CD1c-positive myeloid dendritic cell (primary cell): ENCODE data around the gene TREH.
A peak's percentile ranks its signal among the peaks of the same experiment; 100 is the strongest.
"Not testable (repeated sequence)": the region's sequence is repeated elsewhere in the genome, so short reads cannot be mapped to it uniquely, and the experiment has no call there.

Source experiments
- DNase-seq: peaks from one replicate; pipeline ENCODE4 v3.0.0-alpha.2; 2016; ENCODE audit errors: extremely low spot score

The TREH gene

GRCh38 chr11:118628861-118629549 is 50.4 kb downstream of the TREH start:
- DNase-seq: no peak

- DNase-seq: no peak
Observed at GRCh38 chr11:118628432-118628831, 51.0 kb downstream of the TREH start.

DNA sequence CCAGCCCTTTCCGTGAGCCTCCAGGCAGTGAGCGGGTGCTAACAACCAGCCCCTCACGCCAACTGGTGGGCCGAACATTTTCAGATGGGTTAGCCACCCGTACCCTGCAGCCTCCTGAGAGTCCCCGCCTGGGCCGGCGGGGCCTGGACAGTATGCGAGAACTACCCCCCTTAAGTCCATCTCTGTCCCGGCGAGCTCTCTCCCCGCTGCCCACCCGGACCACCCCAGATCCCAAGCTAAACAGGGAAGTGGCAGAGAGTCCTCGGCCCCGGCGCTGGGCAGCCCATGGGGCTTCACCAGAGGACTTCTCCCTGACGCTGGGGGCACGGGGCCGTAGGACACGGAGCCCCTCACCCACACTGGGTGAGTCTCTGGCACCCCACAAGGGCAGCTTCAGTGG is 51.4 kb downstream of the TREH start:
- DNase-seq: no peak

DNA sequence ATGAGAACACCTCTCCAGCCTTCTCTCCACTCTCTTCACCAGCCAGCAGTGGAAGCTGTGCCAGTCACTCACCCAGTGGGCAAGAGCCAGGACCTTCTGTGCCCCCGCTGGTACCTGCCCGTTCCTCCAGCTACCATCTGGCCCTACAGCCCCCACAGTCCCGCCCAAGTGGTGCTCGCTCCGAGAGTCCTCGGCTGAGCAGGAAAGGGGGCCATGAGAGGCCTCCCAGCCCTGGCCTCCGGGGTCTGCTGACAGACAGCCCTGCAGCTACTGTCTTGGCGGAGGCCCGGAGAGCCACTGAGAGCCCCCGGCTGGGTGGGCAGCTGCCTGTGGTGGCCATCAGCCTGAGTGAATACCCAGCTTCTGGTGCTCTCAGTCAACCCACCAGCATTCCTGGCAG is 51.9 kb downstream of the TREH start:
- DNase-seq: no peak

- DNase-seq: no peak
Observed at GRCh38 chr11:118625976-118626375, 53.5 kb downstream of the TREH start.

GRCh38 chr11:118625036-118625690 is 54.3 kb downstream of the TREH start:
- DNase-seq: no peak

GRCh38 chr11:118623269-118623655 is 56.2 kb downstream of the TREH start:
- DNase-seq: no peak

- DNase-seq: peak; percentile 27
Observed at GRCh38 chr11:118622376-118623268, 56.8 kb downstream of the TREH start.

DNA sequence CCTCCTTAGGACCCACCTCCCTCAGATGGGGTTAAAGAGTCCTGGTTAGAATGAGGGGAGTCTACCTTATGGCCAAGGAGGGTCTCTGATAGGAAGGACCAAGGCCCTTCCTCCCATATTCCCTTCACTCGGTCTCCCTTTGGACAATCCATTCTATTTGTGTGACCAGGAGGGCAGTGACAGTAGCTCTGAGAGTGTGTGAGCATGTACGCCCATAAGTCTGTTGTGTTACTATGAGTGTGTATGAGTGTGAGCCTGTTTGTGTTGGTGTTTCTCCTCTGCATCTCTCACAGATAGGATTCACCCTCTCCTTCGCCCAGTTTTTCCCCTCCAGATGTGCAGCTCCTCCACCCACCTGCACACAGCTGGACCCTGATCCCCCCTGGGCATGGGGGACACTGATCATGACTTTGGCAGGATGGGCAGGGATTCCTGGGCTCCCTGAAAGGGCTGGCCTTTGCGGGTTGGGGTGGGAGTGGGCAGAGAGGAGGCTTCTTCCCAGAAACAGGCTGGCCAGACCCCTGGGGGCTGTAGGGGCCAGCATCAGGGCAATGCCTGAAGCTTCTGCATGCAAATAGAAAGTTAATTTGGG is 57.6 kb downstream of the TREH start:
- DNase-seq: no peak

DNA sequence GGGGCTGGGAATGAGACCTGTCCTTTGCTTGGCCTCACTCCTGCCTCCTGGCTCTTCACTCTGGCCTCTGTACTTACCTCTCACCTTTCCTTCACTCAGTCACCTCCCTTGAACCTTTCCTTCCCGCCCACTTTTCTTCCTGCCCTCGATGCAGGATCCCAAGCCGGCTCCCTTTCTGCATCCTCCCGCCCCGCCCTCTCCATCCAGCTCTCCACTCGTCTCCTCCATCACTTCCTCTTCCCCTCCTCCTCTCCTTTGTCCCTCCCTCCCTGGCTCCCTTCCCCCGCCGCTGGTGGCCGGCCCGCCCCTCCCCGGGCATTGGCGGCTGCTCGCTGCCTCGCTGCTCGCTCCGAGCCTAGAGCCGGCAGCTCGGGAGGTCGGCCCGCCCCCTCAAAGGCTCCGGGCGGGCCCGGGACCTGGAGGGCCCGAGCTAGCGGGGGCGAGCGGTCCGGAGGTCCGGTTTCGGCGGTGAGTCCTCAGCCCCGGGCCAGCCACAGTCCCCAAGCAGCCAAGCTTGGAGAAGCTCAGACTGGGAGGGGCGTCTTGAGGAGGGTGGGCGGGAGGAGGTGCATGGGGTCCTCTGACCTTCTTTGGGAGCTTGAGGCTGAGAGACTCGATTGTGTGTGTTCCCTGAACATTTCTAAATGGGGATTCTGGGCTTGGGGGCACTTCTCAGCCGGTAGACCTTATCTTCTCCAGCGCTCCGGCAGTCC is 58.2 kb downstream of the TREH start:
- peak; percentile 56 for DNase-seq

- DNase-seq: no peak
Observed at GRCh38 chr11:118620529-118621070, 58.9 kb downstream of the TREH start.

DNA sequence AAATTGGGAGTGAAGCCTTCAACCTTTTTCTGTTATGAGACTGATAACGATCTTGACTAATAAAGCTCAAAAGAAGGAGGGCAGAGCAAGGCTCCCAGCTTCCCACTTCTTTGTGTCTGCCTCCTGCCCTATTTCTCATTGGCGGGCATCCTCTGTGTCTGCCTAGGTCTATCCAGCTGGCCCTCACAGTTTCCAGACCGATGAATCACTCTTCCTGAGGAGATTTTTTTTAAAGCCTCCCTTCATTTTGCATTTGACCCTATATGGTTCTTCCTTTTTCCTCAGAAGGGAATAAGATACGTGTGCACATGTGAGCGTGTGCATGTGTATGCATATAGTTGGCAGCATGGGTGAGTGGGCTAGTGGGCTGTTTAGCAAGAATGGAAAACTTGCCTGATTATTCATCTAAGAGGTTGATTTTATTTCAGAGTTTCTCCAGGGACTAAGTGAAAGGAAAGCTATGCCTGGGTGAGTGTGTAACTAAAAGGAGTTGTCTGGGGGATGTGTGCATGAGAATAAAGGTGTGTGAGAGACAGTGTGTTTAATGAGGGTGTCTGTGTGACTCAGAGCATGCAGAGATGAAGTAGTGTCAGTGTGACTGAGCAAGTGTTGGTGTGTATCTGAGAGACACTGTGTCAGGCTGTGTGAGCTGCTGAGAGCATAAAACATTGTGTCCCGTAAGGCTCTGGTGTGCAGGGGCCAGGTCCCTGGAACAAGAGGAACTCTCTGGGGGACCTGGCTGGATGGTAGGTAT is 59.8 kb downstream of the TREH start:
- DNase-seq: peak; percentile 91

DNA sequence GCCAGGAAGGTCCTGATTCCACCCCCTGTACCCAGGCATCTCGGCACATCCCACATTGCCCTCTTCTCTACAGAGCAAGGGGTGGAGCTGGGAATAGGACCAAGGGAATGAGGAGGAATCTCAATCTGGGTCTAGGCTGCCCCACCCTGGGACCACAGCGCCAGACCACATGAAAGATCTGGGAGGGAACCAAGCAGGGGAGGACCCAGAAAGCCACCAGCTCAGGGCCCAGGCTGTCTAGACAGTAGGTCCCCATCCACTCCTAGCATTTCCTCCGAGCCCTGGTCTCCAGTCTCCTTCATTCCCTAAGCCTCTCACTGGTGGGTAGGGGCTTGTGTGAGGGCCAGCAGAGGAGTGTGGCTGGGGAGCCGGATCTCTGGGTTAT is 60.5 kb downstream of the TREH start:
- no peak for DNase-seq

DNA sequence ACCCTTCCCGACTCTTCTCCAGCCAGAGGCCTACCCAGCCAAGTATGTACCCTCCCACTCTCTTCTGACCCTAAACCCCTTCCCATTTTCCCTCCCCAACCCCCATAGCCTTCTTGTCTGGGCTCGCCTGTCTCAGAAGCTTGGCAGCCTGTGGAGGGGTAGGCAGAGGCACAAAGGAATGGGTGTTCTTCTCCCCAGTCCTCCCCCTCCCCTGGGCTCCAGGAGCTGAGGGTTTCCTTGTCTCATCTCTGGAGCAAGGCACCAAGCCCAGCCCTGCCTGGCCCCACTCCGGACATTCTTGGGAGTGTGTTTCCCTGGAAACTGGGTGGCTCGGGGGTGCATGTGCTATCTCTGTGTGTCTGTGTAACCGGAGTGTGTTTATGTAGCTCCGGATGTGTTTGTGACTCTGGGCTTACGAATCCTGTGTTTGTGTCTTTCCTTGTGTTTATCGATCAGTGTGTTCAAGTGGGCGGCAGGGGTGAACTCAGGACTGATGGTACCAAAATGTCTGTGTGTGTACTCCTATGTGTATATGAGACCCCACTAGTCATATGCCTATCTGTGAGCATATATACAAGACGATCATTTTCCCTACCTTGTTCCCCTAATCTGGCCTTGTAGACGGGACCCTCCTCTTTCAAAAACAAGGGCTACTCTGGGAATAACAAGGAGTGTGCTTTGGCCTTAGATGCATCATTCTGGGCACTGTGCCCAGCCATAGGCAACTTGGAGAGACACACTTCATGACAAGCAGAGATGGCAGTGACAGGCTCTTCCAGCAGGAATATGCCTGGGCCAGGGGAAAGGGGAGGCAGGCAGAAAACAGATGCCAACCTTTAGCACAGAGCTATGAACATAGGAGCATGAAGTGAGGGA is 61.1 kb downstream of the TREH start:
- DNase-seq: no peak

GRCh38 chr11:118615976-118616371 is 63.5 kb downstream of the TREH start:
- no peak for DNase-seq

DNA sequence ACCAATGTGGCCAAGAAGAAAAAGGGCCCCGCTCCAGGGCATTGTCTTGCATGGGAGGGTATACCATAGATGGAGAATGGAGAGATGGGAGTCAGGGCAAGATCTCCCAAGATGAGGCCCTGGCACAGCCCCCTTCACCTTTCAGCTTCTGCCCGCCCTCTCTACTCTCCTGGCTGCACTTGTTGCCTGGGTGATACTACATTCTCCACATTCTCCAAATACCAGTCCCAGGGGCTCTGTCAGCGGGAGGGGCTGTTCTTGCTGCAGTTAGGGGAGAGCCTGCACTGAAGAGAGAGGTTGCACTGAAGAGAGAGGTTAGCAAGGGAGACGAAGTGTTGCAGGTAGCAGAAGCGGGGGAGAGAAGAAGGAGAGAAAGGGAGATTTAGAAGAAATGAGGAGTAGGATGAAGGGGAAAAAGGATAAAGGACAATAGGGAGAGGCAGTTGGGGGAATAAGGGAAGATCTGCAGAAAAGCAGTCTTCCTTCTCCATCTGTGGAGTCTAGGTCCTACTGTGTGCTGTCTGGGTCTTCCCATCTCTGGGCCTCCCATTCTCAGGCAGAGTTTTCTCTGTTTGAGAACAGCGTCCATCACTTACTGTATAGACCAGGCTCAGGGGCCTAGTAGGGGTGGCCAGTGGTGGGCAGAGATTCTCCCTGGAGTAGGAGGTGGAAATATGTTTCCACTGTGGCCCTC is 64.0 kb downstream of the TREH start:
- DNase-seq: no peak

DNA sequence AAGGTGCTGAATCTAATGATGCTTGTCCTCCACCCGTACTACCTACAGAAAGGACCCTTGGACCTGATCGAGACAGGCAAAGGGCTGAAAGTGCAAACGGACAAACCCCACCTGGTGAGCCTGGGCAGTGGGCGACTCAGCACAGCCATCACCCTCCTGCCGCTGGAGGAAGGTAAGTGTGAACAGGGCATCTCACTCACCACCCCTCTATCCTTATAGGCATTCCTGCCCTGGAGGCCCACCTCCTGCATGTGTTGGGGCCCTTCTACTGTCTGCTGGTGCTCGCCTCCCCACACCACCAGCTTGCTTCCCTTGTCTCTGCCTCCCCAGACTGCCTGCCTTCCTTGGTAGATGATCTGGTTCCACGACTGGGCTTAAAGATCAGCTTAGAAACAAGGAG is 64.9 kb downstream of the TREH start:
- DNase-seq: no peak

- DNase-seq: no peak
Observed at GRCh38 chr11:118612378-118612777, 67.1 kb downstream of the TREH start.

GRCh38 chr11:118611433-118611795 is 68.0 kb downstream of the TREH start:
- not testable (repeated sequence) for DNase-seq
